Activated CD4-positive, alpha-beta memory T cell treated with anti-CD3 and anti-CD28 coated beads for 36 hours (primary cell): ENCODE measurements around the gene KLHL7. TPM values are rescaled to one million over a fixed set of nuclear protein-coding genes. Genes with fewer than 3 reads are reported as not detected.
"Not testable (repeated sequence)": the region's sequence is repeated elsewhere in the genome, so short reads cannot be mapped to it uniquely, and the experiment has no call there.

Experiments
- CTCF ChIA-PET: fragments of 350-600 bp; sonication (Branson Sonifier 250); formaldehyde crosslinking; loops from one replicate; lab custom pipeline; 2021; ENCODE audit warnings: antibody characterized with exemption, inconsistent platforms; lab: Charles Lee
- POLR2A ChIA-PET: fragments of 350-600 bp; sonication (Branson Sonifier 250); formaldehyde crosslinking; loops from one replicate; lab custom pipeline; 2021; ENCODE audit warnings: antibody characterized with exemption; lab: Charles Lee
- DNase-seq: peaks from one replicate; pipeline ENCODE4 v3.0.0-alpha.2; 2020
- H3K27ac Mint-ChIP-seq: one replicate; pipeline ENCODE4 v1.8.0; 2021; ENCODE audit warnings: mixed read lengths
- H3K27me3 Mint-ChIP-seq: one replicate; pipeline ENCODE4 v1.8.0; 2021; ENCODE audit warnings: mixed read lengths
- H3K36me3 Mint-ChIP-seq: one replicate; pipeline ENCODE4 v1.8.0; 2021; ENCODE audit warnings: mixed read lengths
- H3K4me1 Mint-ChIP-seq: one replicate; pipeline ENCODE4 v1.8.0; 2021; ENCODE audit warnings: low read depth, mixed read lengths
- H3K4me3 Mint-ChIP-seq: one replicate; pipeline ENCODE4 v1.8.0; 2021; ENCODE audit warnings: mild to moderate bottlenecking, mixed read lengths
- H3K9me3 Mint-ChIP-seq: one replicate; pipeline ENCODE4 v1.8.0; 2021; ENCODE audit warnings: mixed read lengths
- intact Hi-C: fragments of 100-400 bp; cut with micrococcal nuclease; formaldehyde crosslinking; loops from one replicate; pipeline ENCODE4 v1.15.1; 2023
- total RNA-seq, 2 experiments: library from RNA; stranded (reverse); gene quantifications; one replicate each; pipeline ENCODE4 v1.2.3, GENCODE V29; 2021

KLHL7 gene
- total RNA-seq, 2 experiments from 2014 or later = 24.3 to 24.8 TPM

GRCh38 chr7:23222439-23223030 lies 117.0 kb downstream of the KLHL7 start:
- no peak overlapping the region for H3K4me3 Mint-ChIP-seq
- no peaks in the 10 kb centered on the region for H3K27me3 Mint-ChIP-seq
- H3K9me3 Mint-ChIP-seq = no peaks in the 10 kb centered on the region
- DNase-seq = no peak
- no peaks in the 10 kb centered on the region for H3K36me3 Mint-ChIP-seq
- intact Hi-C loops = no loop called here
- H3K27ac Mint-ChIP-seq = no peak overlapping the region
- no peaks in the 10 kb centered on the region for H3K4me1 Mint-ChIP-seq
- CTCF ChIA-PET = interaction anchor here (1.0 kb wide), 1 partner anchor 81 kb away, joined by 3 read pairs; no protein-coding TSS in a partner anchor
- POLR2A ChIA-PET = no interaction called here

GRCh38 chr7:23224364-23224763 lies 118.8 kb downstream of the KLHL7 start:
- H3K4me1 Mint-ChIP-seq, intact Hi-C loops, H3K27ac Mint-ChIP-seq, H3K9me3 Mint-ChIP-seq, CTCF ChIA-PET, H3K36me3 Mint-ChIP-seq, H3K4me3 Mint-ChIP-seq, H3K27me3 Mint-ChIP-seq, DNase-seq, POLR2A ChIA-PET: not testable (repeated sequence)

GRCh38 chr7:23226844-23227450 lies 121.4 kb downstream of the KLHL7 start:
- H3K36me3 Mint-ChIP-seq = no peaks in the 10 kb centered on the region
- no peaks in the 10 kb centered on the region for H3K27me3 Mint-ChIP-seq
- DNase-seq = no peak
- no peak overlapping the region for H3K4me3 Mint-ChIP-seq
- H3K9me3 Mint-ChIP-seq = no peaks in the 10 kb centered on the region
- CTCF ChIA-PET = interaction anchor here (1.9 kb wide), 1 partner anchor 141 kb away, joined by 5 read pairs; no protein-coding TSS in a partner anchor
- intact Hi-C loops = no loop called here
- POLR2A ChIA-PET = no interaction called here
- no peak overlapping the region for H3K27ac Mint-ChIP-seq
- no peaks in the 10 kb centered on the region for H3K4me1 Mint-ChIP-seq

Other genes starting within 250 kb of the KLHL7 start
- gene HYCC1, start 91.7 kb upstream of the KLHL7 start, total RNA-seq = 10 to 100 TPM; 20.7 to 23.9 TPM
- gene NUP42, start 76.3 kb downstream of the KLHL7 start, total RNA-seq = 10 to 100 TPM; 24.1 to 31.7 TPM
- under 1 TPM in 1 of 2 experiments, not detected in 1; 0.43 TPM for gene GPNMB, start 141.0 kb downstream of the KLHL7 start, total RNA-seq
- 100 to 1,000 TPM; 100 to 101 TPM for gene MALSU1, start 193.6 kb downstream of the KLHL7 start, total RNA-seq